GM21381 (cell line): ENCODE measurements around the gene WBP1L.
"Not testable (repeated sequence)": the region's sequence is repeated elsewhere in the genome, so short reads cannot be mapped to it uniquely, and the experiment has no call there.

Experiments used
- ATAC-seq: cut with Tn5 transposase; IDR thresholded peaks from one replicate; pipeline ENCODE4 v1.9.1; 2021; ENCODE audit warnings: mild to moderate bottlenecking, moderate library complexity; ENCODE audit not compliant: unreplicated experiment

Gene WBP1L

GRCh38 chr10:102758240-102758932 lies 14.6 kb downstream of the WBP1L start:
- no peak for ATAC-seq

- not testable (repeated sequence) for ATAC-seq
These were observed 15.2 kb downstream of the WBP1L start for GRCh38 chr10:102758933-102759262.

- ATAC-seq = no peak
These were observed 15.9 kb downstream of the WBP1L start for GRCh38 chr10:102759497-102760210.

- no peak for ATAC-seq
These were observed 18.2 kb downstream of the WBP1L start for GRCh38 chr10:102761981-102762380.

- ATAC-seq = no peak
These were observed 18.8 kb downstream of the WBP1L start for GRCh38 chr10:102762401-102763015.

- no peak for ATAC-seq
These were observed 19.4 kb downstream of the WBP1L start for GRCh38 chr10:102763037-102763607.

- ATAC-seq = no peak
These were observed 20.9 kb downstream of the WBP1L start for GRCh38 chr10:102764470-102765161.

- ATAC-seq = no peak
These were observed 21.6 kb downstream of the WBP1L start for GRCh38 chr10:102765336-102765735.

GRCh38 chr10:102767428-102768160 lies 23.8 kb downstream of the WBP1L start:
- no peak for ATAC-seq

- no peak for ATAC-seq
These were observed 25.8 kb downstream of the WBP1L start for GRCh38 chr10:102769375-102770107.

- ATAC-seq = no peak
These were observed 26.3 kb downstream of the WBP1L start for GRCh38 chr10:102770108-102770482.

GRCh38 chr10:102770792-102771191 lies 27.0 kb downstream of the WBP1L start:
- no peak for ATAC-seq

- no peak for ATAC-seq
These were observed 29.6 kb downstream of the WBP1L start for GRCh38 chr10:102773320-102773719.

GRCh38 chr10:102773986-102774385 lies 30.2 kb downstream of the WBP1L start:
- no peak for ATAC-seq

GRCh38 chr10:102775201-102775934 lies 31.6 kb downstream of the WBP1L start:
- ATAC-seq = no peak

- no peak for ATAC-seq
These were observed 32.4 kb downstream of the WBP1L start for GRCh38 chr10:102775935-102776669.

GRCh38 chr10:102776779-102777456 lies 33.2 kb downstream of the WBP1L start:
- ATAC-seq = no peak
